ENCODE results near the gene MYH14.

DNA sequence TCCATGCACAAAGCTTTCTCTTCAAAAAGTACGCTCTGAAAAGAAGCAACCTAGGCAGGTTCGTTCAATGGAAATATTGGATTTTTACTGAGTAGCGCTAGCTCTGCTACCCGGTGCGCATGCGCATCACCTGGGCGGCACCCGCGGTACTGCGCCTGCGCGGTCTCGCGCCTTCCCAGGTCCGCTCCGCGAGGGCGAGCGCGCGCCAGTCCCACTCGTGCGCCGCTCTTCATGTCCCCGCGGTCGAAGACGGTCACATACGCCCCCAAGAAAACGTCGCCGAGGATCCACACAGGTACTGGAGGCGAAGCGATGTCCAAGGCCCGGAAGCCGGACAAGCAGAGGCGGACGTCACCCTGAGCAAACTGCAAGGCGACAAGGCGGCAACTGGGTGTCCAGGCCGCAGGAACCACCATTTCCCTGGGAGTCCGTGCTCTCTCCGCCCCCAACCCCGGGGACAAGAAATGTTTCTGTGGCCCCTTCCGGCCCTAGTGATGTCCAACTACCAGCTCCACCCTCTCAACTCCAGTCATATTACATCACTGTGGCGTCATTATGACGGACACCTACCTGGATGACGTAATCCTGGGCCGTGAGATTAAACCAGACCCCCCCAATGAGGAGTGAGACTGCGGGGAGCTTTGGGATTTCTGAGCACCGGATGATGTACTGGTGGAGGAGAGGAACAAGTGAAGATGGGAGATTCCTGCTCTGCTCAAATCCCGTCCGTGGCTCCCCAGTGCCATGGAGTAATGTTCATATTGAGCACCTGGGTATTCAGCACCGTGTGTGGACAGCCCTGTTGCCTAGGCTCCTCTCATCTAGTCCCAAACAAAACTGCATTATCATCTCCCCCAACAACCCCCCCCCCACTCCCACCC is 130.6 kb downstream of the MYH14 start:
- peak in 1 of 4 experiments; percentile 24 for TF ChIP-seq CTCF (IDR thresholded peaks at IDR 0.05)
- TF ChIP-seq POLR2AphosphoS5 (IDR thresholded peaks at IDR 0.05), result peak; percentile 86
- TF ChIP-seq POLR2A (IDR thresholded peaks at IDR 0.05), result peak; percentile 65
